Measurements from ENCODE around the gene ABCC6. TPM values are rescaled to one million over a fixed set of nuclear protein-coding genes. Genes with fewer than 3 reads are reported as not detected.
A peak's percentile ranks its signal among the peaks of the same experiment; 100 is the strongest.
"Not testable (repeated sequence)": the region's sequence is repeated elsewhere in the genome, so short reads cannot be mapped to it uniquely, and the experiment has no call there.

The ABCC6 gene
- total RNA-seq, 4 donors from 2014 or later = 0.20 to 7.0 (median 0.66) TPM

- DNase-seq (ENCODE audit: low spot score in 2 of 2); H3K9me3 ChIP-seq; H3K36me3 ChIP-seq; H3K27ac ChIP-seq; H3K27me3 ChIP-seq; H3K4me1 ChIP-seq; H3K4me3 ChIP-seq: not testable (repeated sequence)
- WGBS, 2 donors = 93 to 97% methylated on average over 8 of the region's 9 CpGs
These were observed 2.8 kb downstream of the ABCC6 start for GRCh38 chr16:16220449-16220848.

GRCh38 chr16:16218787-16219186 lies 4.5 kb downstream of the ABCC6 start:
- H3K27ac ChIP-seq; H3K4me1 ChIP-seq; H3K27me3 ChIP-seq; H3K36me3 ChIP-seq; DNase-seq (ENCODE audit: low spot score in 2 of 2); H3K9me3 ChIP-seq; H3K4me3 ChIP-seq: not testable (repeated sequence)
- WGBS, 2 donors = 33% methylated on average over 1 of the region's 5 CpGs; no CpG with 5 or more reads in 1 of the 2 donors

GRCh38 chr16:16218349-16218748 lies 4.9 kb downstream of the ABCC6 start:
- H3K4me1 ChIP-seq; H3K27ac ChIP-seq; DNase-seq (ENCODE audit: low spot score in 2 of 2); H3K4me3 ChIP-seq; H3K27me3 ChIP-seq; H3K36me3 ChIP-seq; H3K9me3 ChIP-seq: not testable (repeated sequence)
- no CpG with 5 or more reads among the region's 5 CpGs for WGBS, 2 donors

- WGBS, 2 donors = 28 to 35% methylated on average over 2 of the region's 4 CpGs
- not testable (repeated sequence) for H3K36me3 ChIP-seq
- peak overlapping the region in 2 of 4 donors; percentile 50 to 74 for H3K27ac ChIP-seq
These were observed 9.4 kb downstream of the ABCC6 start for GRCh38 chr16:16213863-16214293.

GRCh38 chr16:16211404-16211803 lies 11.9 kb downstream of the ABCC6 start:
- H3K27ac ChIP-seq; H3K4me3 ChIP-seq; H3K9me3 ChIP-seq; H3K4me1 ChIP-seq; DNase-seq (ENCODE audit: low spot score in 2 of 2); H3K36me3 ChIP-seq; H3K27me3 ChIP-seq: not testable (repeated sequence)
- WGBS, 2 donors = 78 to 79% methylated on average over 1 of the region's 1 CpG

More at GRCh38 chr16:16213863-16214293, 9.4 kb downstream of the ABCC6 start:
- not testable (repeated sequence) for H3K27me3 ChIP-seq; H3K4me3 ChIP-seq; H3K9me3 ChIP-seq; DNase-seq (ENCODE audit: low spot score in 2 of 2); H3K4me1 ChIP-seq
- TF ChIP-seq EP300 (IDR thresholded peaks at IDR 0.05) = peak in 1 of 2 donors; percentile 10

- H3K4me3 ChIP-seq; H3K9me3 ChIP-seq; H3K36me3 ChIP-seq; H3K27ac ChIP-seq; H3K4me1 ChIP-seq; DNase-seq (ENCODE audit: low spot score in 2 of 2); H3K27me3 ChIP-seq: not testable (repeated sequence)
- WGBS, 2 donors = 92% methylated on average over 11 to 12 of the region's 12 CpGs
These were observed 14.8 kb downstream of the ABCC6 start for GRCh38 chr16:16208461-16208860.

- 81 to 88% methylated on average over 6 of the region's 6 CpGs for WGBS, 2 donors
- H3K9me3 ChIP-seq; H3K4me3 ChIP-seq; H3K27ac ChIP-seq; H3K36me3 ChIP-seq; H3K27me3 ChIP-seq; DNase-seq (ENCODE audit: low spot score in 2 of 2); H3K4me1 ChIP-seq: not testable (repeated sequence)
These were observed 15.4 kb downstream of the ABCC6 start for GRCh38 chr16:16207787-16208334.

- not testable (repeated sequence) for H3K4me3 ChIP-seq, H3K36me3 ChIP-seq, H3K27ac ChIP-seq, H3K27me3 ChIP-seq, H3K4me1 ChIP-seq, H3K9me3 ChIP-seq
- DNase-seq (ENCODE audit: low spot score in 2 of 2) = peak in 1 of 2 donors; percentile 18
- WGBS, 2 donors = 40 to 63% methylated on average over 1 of the region's 4 CpGs
These were observed 16.1 kb downstream of the ABCC6 start for GRCh38 chr16:16207097-16207786.

- H3K9me3 ChIP-seq; DNase-seq (ENCODE audit: low spot score in 2 of 2); H3K27ac ChIP-seq; H3K36me3 ChIP-seq; H3K4me1 ChIP-seq; H3K27me3 ChIP-seq; H3K4me3 ChIP-seq: not testable (repeated sequence)
- 86 to 95% methylated on average over 2 of the region's 2 CpGs for WGBS, 2 donors
These were observed 17.4 kb downstream of the ABCC6 start for GRCh38 chr16:16205864-16206263.

- H3K27ac ChIP-seq; DNase-seq (ENCODE audit: low spot score in 2 of 2); H3K27me3 ChIP-seq; H3K4me1 ChIP-seq; H3K36me3 ChIP-seq; H3K9me3 ChIP-seq; H3K4me3 ChIP-seq: not testable (repeated sequence)
- 70 to 72% methylated on average over 8 of the region's 8 CpGs for WGBS, 2 donors
These were observed 18.7 kb downstream of the ABCC6 start for GRCh38 chr16:16204552-16204951.

- WGBS, 2 donors = 88 to 89% methylated on average over 6 of the region's 6 CpGs
- H3K9me3 ChIP-seq; H3K4me3 ChIP-seq; H3K4me1 ChIP-seq; H3K36me3 ChIP-seq; DNase-seq (ENCODE audit: low spot score in 2 of 2); H3K27me3 ChIP-seq; H3K27ac ChIP-seq: not testable (repeated sequence)
These were observed 19.8 kb downstream of the ABCC6 start for GRCh38 chr16:16203494-16203893.
